Peyer's patch (tissue), 4 donors: ENCODE measurements around the gene AGBL4.

Experiments used
- POLR2A ChIP-seq, 2 donors: fragments of 450-650 bp; IDR thresholded peaks; one replicate each; pipeline ENCODE4 v1.5.1; 2017; ENCODE audit warnings: antibody characterized with exemption in 2 of 2, mild to moderate bottlenecking in 2 of 2, moderate library complexity in 2 of 2
- TF ChIP-seq, protein P1 (sequence below), 6 experiments: fragments of 450-650 bp in 4 of 6; fragments of 200-600 bp in 2 of 6; sonication (generic) in 1 of 6; IDR thresholded peaks; one replicate each; pipeline ENCODE4 v1.5.1; 2017 to 2019; ENCODE audit warnings: antibody characterized with exemption in 6 of 6, mild to moderate bottlenecking in 3 of 6, moderate library complexity in 1 of 6

DNA sequence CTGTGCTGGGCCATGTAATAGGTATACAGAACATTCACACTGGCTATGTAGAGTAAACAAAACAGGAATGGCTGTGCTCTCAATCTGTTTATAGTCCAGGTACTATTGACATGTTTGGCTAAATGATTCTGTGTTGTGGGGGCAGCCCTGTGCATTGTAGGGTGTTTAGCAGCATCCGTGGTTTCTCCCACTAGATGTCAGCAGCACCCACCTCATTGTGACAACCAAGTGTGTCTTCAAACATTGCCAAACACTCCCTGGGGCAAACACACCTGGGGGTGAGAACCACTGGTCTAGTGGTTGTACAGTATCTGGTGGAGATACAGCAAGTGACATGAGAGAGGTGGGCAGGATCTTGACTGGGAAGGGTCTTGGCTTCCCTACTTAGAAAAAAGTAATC, 1471.3 kb downstream of the AGBL4 start:
- TF ChIP-seq, protein P1, sequence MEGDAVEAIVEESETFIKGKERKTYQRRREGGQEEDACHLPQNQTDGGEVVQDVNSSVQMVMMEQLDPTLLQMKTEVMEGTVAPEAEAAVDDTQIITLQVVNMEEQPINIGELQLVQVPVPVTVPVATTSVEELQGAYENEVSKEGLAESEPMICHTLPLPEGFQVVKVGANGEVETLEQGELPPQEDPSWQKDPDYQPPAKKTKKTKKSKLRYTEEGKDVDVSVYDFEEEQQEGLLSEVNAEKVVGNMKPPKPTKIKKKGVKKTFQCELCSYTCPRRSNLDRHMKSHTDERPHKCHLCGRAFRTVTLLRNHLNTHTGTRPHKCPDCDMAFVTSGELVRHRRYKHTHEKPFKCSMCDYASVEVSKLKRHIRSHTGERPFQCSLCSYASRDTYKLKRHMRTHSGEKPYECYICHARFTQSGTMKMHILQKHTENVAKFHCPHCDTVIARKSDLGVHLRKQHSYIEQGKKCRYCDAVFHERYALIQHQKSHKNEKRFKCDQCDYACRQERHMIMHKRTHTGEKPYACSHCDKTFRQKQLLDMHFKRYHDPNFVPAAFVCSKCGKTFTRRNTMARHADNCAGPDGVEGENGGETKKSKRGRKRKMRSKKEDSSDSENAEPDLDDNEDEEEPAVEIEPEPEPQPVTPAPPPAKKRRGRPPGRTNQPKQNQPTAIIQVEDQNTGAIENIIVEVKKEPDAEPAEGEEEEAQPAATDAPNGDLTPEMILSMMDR (IDR thresholded peaks at IDR 0.05), result peak in 1 of 6 experiments; percentile 19
- TF ChIP-seq POLR2A (IDR thresholded peaks at IDR 0.05), result no peak
